IMR-90 (cell line): ENCODE measurements around the gene ZNF236. TPM values are rescaled to one million over a fixed set of nuclear protein-coding genes. Genes with fewer than 3 reads are reported as not detected.

Experiments used
- ATAC-seq: fragments of 200-7000 bp; cut with Tn5 transposase; 2 replicates; pipeline ENCODE4 v1.9.1; 2020; ENCODE audit warnings: low read depth, mild to moderate bottlenecking, moderate library complexity
- BruUV-seq: library from RNA; stranded (reverse); fragments of 400-500 nt; replicated peaks from 2 replicates; lab custom pipeline; 2021; lab: Mats Ljungman, UMichigan
- CTCF ChIA-PET: fragments of 300-600 bp; formaldehyde crosslinking; extraction: SDS; loops from one replicate; lab custom pipeline; 2021; ENCODE audit warnings: antibody characterized with exemption; lab: Yijun Ruan, JAX
- POLR2A ChIA-PET: fragments of 300-600 bp; sonication (Branson Sonifier 250); formaldehyde crosslinking; loops from one replicate; lab custom pipeline; 2022; ENCODE audit warnings: antibody characterized with exemption; ENCODE audit not compliant: unreplicated experiment; lab: Charles Lee
- DNase-seq: peaks from one replicate; pipeline ENCODE4 v3.0.0; 2013
- H2AFZ ChIP-seq: replicated peaks from 2 replicates; pipeline ENCODE3; 2013; ENCODE audit warnings: low read length, mild to moderate bottlenecking; ENCODE audit not compliant: poor library complexity
- H2AK5ac ChIP-seq: 2 replicates; pipeline ENCODE4 v1.6.1; 2013; ENCODE audit warnings: low read depth, low read length, inconsistent platforms
- H2AK9ac ChIP-seq: replicated peaks from 2 replicates; pipeline ENCODE3; 2013; ENCODE audit warnings: mild to moderate bottlenecking, low read depth, low read length, moderate library complexity; ENCODE audit not compliant: poor library complexity
- H2BK120ac ChIP-seq: 2 replicates; pipeline ENCODE4 v1.6.1; 2013; ENCODE audit warnings: low read depth, low read length, inconsistent platforms
- H2BK15ac ChIP-seq: 3 replicates; pipeline ENCODE4 v1.6.1; 2013; ENCODE audit warnings: low read depth, low read length, inconsistent platforms
- H2BK20ac ChIP-seq: 2 replicates; pipeline ENCODE4 v1.6.1; 2013; ENCODE audit warnings: low read depth, mild to moderate bottlenecking, inconsistent platforms, low read length, moderate library complexity
- H2BK5ac ChIP-seq: 2 replicates; pipeline ENCODE4 v1.6.1; 2013; ENCODE audit warnings: mild to moderate bottlenecking, low read depth, low read length, inconsistent platforms; ENCODE audit not compliant: poor library complexity, severe bottlenecking
- H3K14ac ChIP-seq: replicated peaks from 2 replicates; pipeline ENCODE4 v1.6.1; 2013; ENCODE audit warnings: low read depth, low read length, inconsistent platforms
- H3K18ac ChIP-seq: 2 replicates; pipeline ENCODE4 v1.6.1; 2013; ENCODE audit warnings: low read depth, low read length, control low read depth
- H3K23ac ChIP-seq: 2 replicates; pipeline ENCODE4 v1.6.1; 2013; ENCODE audit warnings: low read depth, low read length, inconsistent platforms
- H3K27ac ChIP-seq: 2 replicates; pipeline ENCODE4 v1.5.1; 2013; ENCODE audit warnings: mild to moderate bottlenecking, control low read depth, low read length; ENCODE audit not compliant: insufficient read depth
- H3K27me3 ChIP-seq: 2 replicates; pipeline ENCODE4 v1.6.1; 2013; ENCODE audit warnings: low read length; ENCODE audit not compliant: control insufficient read depth, insufficient read depth
- H3K36me3 ChIP-seq: 2 replicates; pipeline ENCODE4 v1.6.1; 2013; ENCODE audit warnings: low read length, mixed read lengths; ENCODE audit not compliant: control insufficient read depth, insufficient read depth
- H3K4ac ChIP-seq: 2 replicates; pipeline ENCODE4 v1.6.1; 2013; ENCODE audit warnings: low read depth, low read length, inconsistent platforms
- H3K4me1 ChIP-seq: 2 replicates; pipeline ENCODE4 v1.6.1; 2013; ENCODE audit warnings: low read length, mixed read lengths; ENCODE audit not compliant: control insufficient read depth, insufficient read depth
- H3K4me2 ChIP-seq: 2 replicates; pipeline ENCODE4 v1.6.1; 2013; ENCODE audit warnings: low read depth, mild to moderate bottlenecking, control low read depth, low read length, moderate library complexity
- H3K4me3 ChIP-seq: 2 replicates; pipeline ENCODE4 v1.5.1; 2013; ENCODE audit warnings: low read depth, mild to moderate bottlenecking, control low read depth, low read length, moderate library complexity; ENCODE audit not compliant: insufficient read depth
- H3K56ac ChIP-seq: 2 replicates; pipeline ENCODE4 v1.6.1; 2013; ENCODE audit warnings: low read length, inconsistent platforms; ENCODE audit not compliant: insufficient read depth; ENCODE audit errors: extremely low read depth
- H3K79me1 ChIP-seq, 2 experiments: 2 replicates each; pipeline ENCODE4 v1.6.1; 2013; ENCODE audit warnings: low read length in 2 of 2, inconsistent platforms in 1 of 2, low read depth in 1 of 2
- H3K9ac ChIP-seq: 2 replicates; pipeline ENCODE4 v1.6.1; 2013; ENCODE audit warnings: low read depth, low read length, control low read depth
- H3K9me1 ChIP-seq: 2 replicates; pipeline ENCODE4 v1.6.1; 2013; ENCODE audit warnings: low read length, inconsistent platforms; ENCODE audit not compliant: insufficient read depth
- H3K9me3 ChIP-seq: 2 replicates; pipeline ENCODE4 v1.6.1; 2013; ENCODE audit warnings: low read length; ENCODE audit not compliant: control insufficient read depth, insufficient read depth
- H4K20me1 ChIP-seq: 2 replicates; pipeline ENCODE4 v1.6.1; 2013; ENCODE audit warnings: low read length, inconsistent platforms; ENCODE audit not compliant: insufficient read depth
- H4K5ac ChIP-seq: 2 replicates; pipeline ENCODE4 v1.6.1; 2013; ENCODE audit warnings: mild to moderate bottlenecking, low read depth, low read length, control low read depth
- H4K8ac ChIP-seq, 2 experiments: 2 replicates each; pipeline ENCODE4 v1.6.1; 2013; ENCODE audit warnings: low read depth in 2 of 2, low read length in 2 of 2, control low read depth in 1 of 2, inconsistent platforms in 1 of 2
- H4K91ac ChIP-seq: 2 replicates; pipeline ENCODE4 v1.6.1; 2013; ENCODE audit warnings: low read depth, low read length, inconsistent platforms; ENCODE audit not compliant: insufficient read depth
- BHLHE40 ChIP-seq: fragments of 150-350 bp; IDR thresholded peaks from 2 replicates; pipeline ENCODE4 v1.6.1; 2016; ENCODE audit warnings: mild to moderate bottlenecking, low read depth, low read length
- CHD1 ChIP-seq: IDR thresholded peaks from 2 replicates; pipeline ENCODE4 v1.6.1; 2012; ENCODE audit warnings: low read depth, low read length, improper control_type of control experiment
- MAZ ChIP-seq: IDR thresholded peaks from 2 replicates; pipeline ENCODE4 v1.6.1; 2012; ENCODE audit warnings: low read depth, mild to moderate bottlenecking, low read length, improper control_type of control experiment, moderate library complexity, borderline replicate concordance
- NFE2L2 ChIP-seq: fragments of 150-350 bp; IDR thresholded peaks from 2 replicates; pipeline ENCODE4 v1.6.1; 2016; ENCODE audit warnings: low read depth, mild to moderate bottlenecking, low read length
- RCOR1 ChIP-seq: IDR thresholded peaks from 2 replicates; pipeline ENCODE4 v1.6.1; 2012; ENCODE audit warnings: mild to moderate bottlenecking, low read length, improper control_type of control experiment; ENCODE audit not compliant: insufficient replicate concordance
- WGBS, 2 experiments: methylation state at CpG; one replicate each; pipeline versions ENCODE4 v1.1.5 to v1.1.7; 2013; ENCODE audit warnings: missing lambda C conversion rate in 2 of 2; ENCODE audit not compliant: insufficient read length in 1 of 2; ENCODE audit errors: extremely low coverage in 2 of 2; 5-methylcytosine and 5-hydroxymethylcytosine counted together
- dilution Hi-C: fragments of 300-500 bp; cut with HindIII; formaldehyde crosslinking; loops from one replicate; pipeline ENCODE4 v1.14.3; 2018; ENCODE audit warnings: low sequenced_read_pairs; ENCODE audit not compliant: unreplicated experiment
- in situ Hi-C: fragments of 300-500 bp; cut with MboI; formaldehyde crosslinking; loops from 3 replicates; pipeline ENCODE4 v1.14.3; 2019; ENCODE audit warnings: low sequenced_read_pairs, inconsistent platforms, mixed read lengths
- intact Hi-C: fragments of 100-400 bp; cut with micrococcal nuclease; formaldehyde crosslinking; loops from 2 replicates; pipeline ENCODE4 v1.10.0; 2022
- polyA plus RNA-seq, 3 experiments: library from polyadenylated mRNA; depleted of rRNA; stranded (reverse); fragments of >200 nt; gene quantifications; 2 replicates each; pipeline ENCODE4 v1.2.3, GENCODE V29; 2012; ENCODE audit warnings: low replicate concordance in 1 of 3
- total RNA-seq: library from RNA; depleted of rRNA; stranded (reverse); fragments of >200 nt; gene quantifications from 2 replicates; pipeline ENCODE4 v1.2.3, GENCODE V29; 2012
- TF ChIP-seq, protein P1 (sequence below): fragments of 150-350 bp; IDR thresholded peaks from 2 replicates; pipeline ENCODE4 v1.6.1; 2016; ENCODE audit warnings: low read depth, mild to moderate bottlenecking, low read length, moderate library complexity, borderline replicate concordance

ZNF236 gene
- total and polyA plus RNA-seq, 2 of the 4 experiments (the other 2 are of a cell fraction) = 3.6 to 9.7 TPM

DNA sequence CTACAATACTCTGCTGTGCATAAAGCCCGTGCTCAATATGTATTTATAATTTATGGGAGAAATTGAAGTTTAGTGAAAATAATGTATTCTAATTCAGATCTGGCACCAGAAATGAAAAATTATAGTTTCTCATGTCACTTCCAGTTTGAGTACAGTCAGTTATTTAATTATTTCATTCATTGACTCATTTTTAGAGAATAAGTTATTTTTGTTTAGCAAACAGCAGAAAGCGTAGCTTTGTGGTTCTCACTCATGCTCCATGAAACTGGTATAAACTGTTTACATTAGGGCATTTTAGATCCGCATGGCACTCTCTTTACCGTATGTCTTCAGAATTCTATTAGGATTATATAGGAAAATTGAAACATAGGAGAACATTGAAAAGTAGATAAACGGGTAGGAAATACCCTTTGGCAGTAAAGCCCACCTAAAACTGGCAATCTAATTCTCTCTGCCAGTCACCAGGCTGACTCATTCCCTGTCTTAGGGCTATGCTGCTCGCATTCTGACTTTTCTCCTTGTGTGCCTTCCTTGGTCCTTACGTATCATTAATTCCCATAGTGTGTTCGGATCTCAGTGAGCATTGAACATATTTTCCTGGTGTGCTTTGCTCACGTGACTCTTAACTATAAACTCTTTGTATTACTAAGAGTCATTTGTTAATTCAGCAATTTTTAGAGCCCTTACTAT is 106.0 kb downstream of the ZNF236 start:
- in situ Hi-C loops (no loop called here), intact Hi-C loops (no loop called here), dilution Hi-C loops (no loop called here)
- no peak overlapping the region for H3K27ac ChIP-seq
- H4K20me1 ChIP-seq = no peaks in the 10 kb centered on the region
- H3K79me1 ChIP-seq = peaks cover 0 to 8% of the 10 kb centered on the region in 2 experiments; a peak in 1 of 4 replicates
- H3K4me2 ChIP-seq = no peak overlapping the region
- no peak overlapping the region for H3K4me3 ChIP-seq
- no peak for TF ChIP-seq CHD1
- TF ChIP-seq RCOR1 = no peak
- TF ChIP-seq, protein P1, sequence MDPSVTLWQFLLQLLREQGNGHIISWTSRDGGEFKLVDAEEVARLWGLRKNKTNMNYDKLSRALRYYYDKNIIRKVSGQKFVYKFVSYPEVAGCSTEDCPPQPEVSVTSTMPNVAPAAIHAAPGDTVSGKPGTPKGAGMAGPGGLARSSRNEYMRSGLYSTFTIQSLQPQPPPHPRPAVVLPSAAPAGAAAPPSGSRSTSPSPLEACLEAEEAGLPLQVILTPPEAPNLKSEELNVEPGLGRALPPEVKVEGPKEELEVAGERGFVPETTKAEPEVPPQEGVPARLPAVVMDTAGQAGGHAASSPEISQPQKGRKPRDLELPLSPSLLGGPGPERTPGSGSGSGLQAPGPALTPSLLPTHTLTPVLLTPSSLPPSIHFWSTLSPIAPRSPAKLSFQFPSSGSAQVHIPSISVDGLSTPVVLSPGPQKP = no peak
- TF ChIP-seq MAZ = no peak
- TF ChIP-seq BHLHE40 = no peak
- no peak for TF ChIP-seq NFE2L2
- no peak for DNase-seq
- H2BK15ac ChIP-seq = no peak overlapping the region
- H3K18ac ChIP-seq = no peak overlapping the region
- no peaks in the 10 kb centered on the region for H3K9me3 ChIP-seq
- CTCF ChIA-PET = no interaction called here
- no TSS peak for BruUV-seq
- ATAC-seq = no peak
- H3K4me1 ChIP-seq = peaks cover 17% of the 10 kb centered on the region
- H3K4ac ChIP-seq = no peak overlapping the region
- H3K23ac ChIP-seq = no peak overlapping the region
- H4K91ac ChIP-seq = no peak overlapping the region
- H2AFZ ChIP-seq = no peak overlapping the region
- H4K8ac ChIP-seq = no peak overlapping the region
- WGBS, 2 experiments = 30% methylated on average over 2 of the region's 9 CpGs; no CpG with 5 or more reads in 1 of the 2 experiments
- no peak overlapping the region for H3K9ac ChIP-seq
- H3K36me3 ChIP-seq = peaks cover 24% of the 10 kb centered on the region
- H3K9me1 ChIP-seq = peaks cover 3% of the 10 kb centered on the region; the same call in 1 of the 2 replicates
- POLR2A ChIA-PET = no interaction called here
- H2BK20ac ChIP-seq = no peak overlapping the region
- no peak overlapping the region for H2AK9ac ChIP-seq
- H3K27me3 ChIP-seq = no peaks in the 10 kb centered on the region
- H3K56ac ChIP-seq = no peak overlapping the region
- no peak overlapping the region for H2BK5ac ChIP-seq
- no peak overlapping the region for H2AK5ac ChIP-seq
- no peak overlapping the region for H2BK120ac ChIP-seq
- H4K5ac ChIP-seq = no peak overlapping the region
- H3K14ac ChIP-seq = no peak overlapping the region
